ENCODE measurements around the gene KDM4C.

DNA sequence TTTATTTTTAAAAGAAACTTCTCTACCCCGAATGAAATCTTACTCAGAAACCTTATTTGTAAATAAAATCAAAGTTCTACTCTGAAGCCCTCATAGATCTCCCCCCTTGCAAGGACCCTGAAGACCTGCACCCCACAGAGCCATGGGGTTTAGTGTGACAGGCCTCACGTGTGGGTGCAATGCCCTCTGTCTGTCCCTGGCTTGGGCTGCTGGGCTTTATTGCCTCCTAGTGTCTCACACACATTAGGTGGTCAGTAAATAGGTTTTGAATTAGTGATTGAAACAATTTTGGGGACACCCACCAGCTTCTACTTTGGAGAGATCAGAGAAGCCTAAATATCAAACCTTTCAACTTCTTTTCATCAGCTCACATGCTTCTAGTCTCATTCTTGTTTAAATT lies 403.7 kb downstream of the KDM4C start:
- TF ChIP-seq, protein P1, sequence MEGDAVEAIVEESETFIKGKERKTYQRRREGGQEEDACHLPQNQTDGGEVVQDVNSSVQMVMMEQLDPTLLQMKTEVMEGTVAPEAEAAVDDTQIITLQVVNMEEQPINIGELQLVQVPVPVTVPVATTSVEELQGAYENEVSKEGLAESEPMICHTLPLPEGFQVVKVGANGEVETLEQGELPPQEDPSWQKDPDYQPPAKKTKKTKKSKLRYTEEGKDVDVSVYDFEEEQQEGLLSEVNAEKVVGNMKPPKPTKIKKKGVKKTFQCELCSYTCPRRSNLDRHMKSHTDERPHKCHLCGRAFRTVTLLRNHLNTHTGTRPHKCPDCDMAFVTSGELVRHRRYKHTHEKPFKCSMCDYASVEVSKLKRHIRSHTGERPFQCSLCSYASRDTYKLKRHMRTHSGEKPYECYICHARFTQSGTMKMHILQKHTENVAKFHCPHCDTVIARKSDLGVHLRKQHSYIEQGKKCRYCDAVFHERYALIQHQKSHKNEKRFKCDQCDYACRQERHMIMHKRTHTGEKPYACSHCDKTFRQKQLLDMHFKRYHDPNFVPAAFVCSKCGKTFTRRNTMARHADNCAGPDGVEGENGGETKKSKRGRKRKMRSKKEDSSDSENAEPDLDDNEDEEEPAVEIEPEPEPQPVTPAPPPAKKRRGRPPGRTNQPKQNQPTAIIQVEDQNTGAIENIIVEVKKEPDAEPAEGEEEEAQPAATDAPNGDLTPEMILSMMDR (IDR thresholded peaks at IDR 0.05; ENCODE audit: low read length) = no peak
- TF ChIP-seq EZH2 (IDR thresholded peaks at IDR 0.05; ENCODE audit: borderline replicate concordance, low read length) = no peak
